Ureter (tissue), 1 donor: ENCODE measurements around the gene UBR2. TPM values are rescaled to one million over a fixed set of nuclear protein-coding genes. Genes with fewer than 3 reads are reported as not detected.
"Not testable (repeated sequence)": the region's sequence is repeated elsewhere in the genome, so short reads cannot be mapped to it uniquely, and the experiment has no call there.

Source experiments
- DNase-seq: peaks from one replicate; pipeline ENCODE4 v3.0.0-alpha.2; 2020; ENCODE audit warnings: low spot score
- total RNA-seq: library from RNA; stranded (reverse); gene quantifications from one replicate; pipeline ENCODE4 v1.2.4, GENCODE V29; 2023
- donor health status: DM: yes; HTN: yes; CAD: no.

The UBR2 gene
- total RNA-seq, 1 donor from 2014 or later = 36.8 TPM

- peak; percentile 79 for DNase-seq
Measured at GRCh38 chr6:42726485-42727086, 162.8 kb downstream of the UBR2 start.

GRCh38 chr6:42727087-42727611 is 163.3 kb downstream of the UBR2 start:
- no peak for DNase-seq

GRCh38 chr6:42727627-42728026 is 163.8 kb downstream of the UBR2 start:
- no peak for DNase-seq

GRCh38 chr6:42729731-42730130 is 165.9 kb downstream of the UBR2 start:
- no peak for DNase-seq

- not testable (repeated sequence) for DNase-seq
Measured at GRCh38 chr6:42733867-42734481, 170.1 kb downstream of the UBR2 start.

GRCh38 chr6:42735976-42736375 is 172.1 kb downstream of the UBR2 start:
- DNase-seq = no peak

- DNase-seq = no peak
Measured at GRCh38 chr6:42740725-42741124, 176.9 kb downstream of the UBR2 start.

- DNase-seq = no peak
Measured at GRCh38 chr6:42742116-42742894, 178.5 kb downstream of the UBR2 start.

Other genes with a start within 250 kb of the UBR2 start
- 24.7 TPM for gene TRERF1, start 112.1 kb upstream of the UBR2 start, total RNA-seq
- gene PRPH2, start 158.6 kb downstream of the UBR2 start, total RNA-seq = 0.91 TPM
- gene TBCC, start 182.1 kb downstream of the UBR2 start, total RNA-seq = 16.5 TPM
- gene BICRAL, start 218.0 kb downstream of the UBR2 start, total RNA-seq = 25.1 TPM